ENCODE measurements around the gene NAP1L4. TPM values are rescaled to one million over a fixed set of nuclear protein-coding genes. Genes with fewer than 3 reads are reported as not detected.

NAP1L4 gene
- polyA plus RNA-seq, 1 donor, result 116 TPM

- Histone ChIP-seq H3K27me3 (ENCODE audit: control insufficient read depth, insufficient read depth, low read length) (peaks cover 13% of the 10 kb centered on the region), H3K27ac (ENCODE audit: low read length) (no peak overlapping the region), H3K36me3 (ENCODE audit: control insufficient read depth, insufficient read depth, low read length) (no peaks in the 10 kb centered on the region), H3K4me3 (ENCODE audit: low read length) (no peak overlapping the region), H3K9me3 (ENCODE audit: control insufficient read depth, low read depth, low read length) (no peaks in the 10 kb centered on the region), H3K4me1 (ENCODE audit: control insufficient read depth, insufficient read depth, low read length) (peaks cover 21% of the 10 kb centered on the region)
- peak in 1 of 2 donors; percentile 58 for DNase-seq
- WGBS (ENCODE audit: insufficient coverage, low lambda C conversion rate), result no CpG with 5 or more reads among the region's 3 CpGs
These were observed 69.5 kb downstream of the NAP1L4 start for GRCh38 chr11:2922655-2923054.

- H3K27me3 ChIP-seq (ENCODE audit: control insufficient read depth, insufficient read depth, low read length), result peaks cover 6% of the 10 kb centered on the region
- H3K4me1 ChIP-seq (ENCODE audit: control insufficient read depth, insufficient read depth, low read length), result peaks cover 18% of the 10 kb centered on the region
- H3K4me3 ChIP-seq (ENCODE audit: low read length), result no peak overlapping the region
- H3K36me3 ChIP-seq (ENCODE audit: control insufficient read depth, insufficient read depth, low read length), result no peaks in the 10 kb centered on the region
- no CpG with 5 or more reads among the region's 29 CpGs for WGBS (ENCODE audit: insufficient coverage, low lambda C conversion rate)
- H3K9me3 ChIP-seq (ENCODE audit: control insufficient read depth, low read depth, low read length), result no peaks in the 10 kb centered on the region
- no peak for DNase-seq
- no peak overlapping the region for H3K27ac ChIP-seq (ENCODE audit: low read length)
These were observed 70.2 kb downstream of the NAP1L4 start for GRCh38 chr11:2921742-2922493.

- no peaks in the 10 kb centered on the region for H3K9me3 ChIP-seq (ENCODE audit: control insufficient read depth, low read depth, low read length)
- peaks cover 18% of the 10 kb centered on the region for H3K4me1 ChIP-seq (ENCODE audit: control insufficient read depth, insufficient read depth, low read length)
- H3K4me3 ChIP-seq (ENCODE audit: low read length), result no peak overlapping the region
- no CpG with 5 or more reads among the region's 16 CpGs for WGBS (ENCODE audit: insufficient coverage, low lambda C conversion rate)
- no peak for DNase-seq
- H3K27me3 ChIP-seq (ENCODE audit: control insufficient read depth, insufficient read depth, low read length), result no peaks in the 10 kb centered on the region
- no peaks in the 10 kb centered on the region for H3K36me3 ChIP-seq (ENCODE audit: control insufficient read depth, insufficient read depth, low read length)
- H3K27ac ChIP-seq (ENCODE audit: low read length), result no peak overlapping the region
These were observed 70.9 kb downstream of the NAP1L4 start for GRCh38 chr11:2921261-2921660.

- Histone ChIP-seq H3K27ac (ENCODE audit: low read length) (no peak overlapping the region), H3K36me3 (ENCODE audit: control insufficient read depth, insufficient read depth, low read length) (no peaks in the 10 kb centered on the region)
These were observed 71.8 kb downstream of the NAP1L4 start for GRCh38 chr11:2920343-2920742.

GRCh38 chr11:2919837-2920236 lies 72.3 kb downstream of the NAP1L4 start:
- no peak for DNase-seq
- H3K4me1 ChIP-seq (ENCODE audit: control insufficient read depth, insufficient read depth, low read length), result peaks cover 13% of the 10 kb centered on the region
- H3K27me3 ChIP-seq (ENCODE audit: control insufficient read depth, insufficient read depth, low read length), result no peaks in the 10 kb centered on the region
- H3K4me3 ChIP-seq (ENCODE audit: low read length), result no peak overlapping the region
- no peaks in the 10 kb centered on the region for H3K9me3 ChIP-seq (ENCODE audit: control insufficient read depth, low read depth, low read length)
- WGBS (ENCODE audit: insufficient coverage, low lambda C conversion rate), result no CpG with 5 or more reads among the region's 13 CpGs
- H3K36me3 ChIP-seq (ENCODE audit: control insufficient read depth, insufficient read depth, low read length), result no peaks in the 10 kb centered on the region
- no peak overlapping the region for H3K27ac ChIP-seq (ENCODE audit: low read length)

More at GRCh38 chr11:2920343-2920742, 71.8 kb downstream of the NAP1L4 start:
- no peaks in the 10 kb centered on the region for H3K27me3 ChIP-seq (ENCODE audit: control insufficient read depth, insufficient read depth, low read length)
- DNase-seq, result no peak
- no peak overlapping the region for H3K4me3 ChIP-seq (ENCODE audit: low read length)
- no peaks in the 10 kb centered on the region for H3K9me3 ChIP-seq (ENCODE audit: control insufficient read depth, low read depth, low read length)
- WGBS (ENCODE audit: insufficient coverage, low lambda C conversion rate), result no CpG with 5 or more reads among the region's 12 CpGs
- peaks cover 18% of the 10 kb centered on the region for H3K4me1 ChIP-seq (ENCODE audit: control insufficient read depth, insufficient read depth, low read length)

- Histone ChIP-seq H3K36me3 (ENCODE audit: control insufficient read depth, insufficient read depth, low read length) (no peaks in the 10 kb centered on the region), H3K27ac (ENCODE audit: low read length) (no peak overlapping the region), H3K9me3 (ENCODE audit: control insufficient read depth, low read depth, low read length) (no peaks in the 10 kb centered on the region), H3K4me3 (ENCODE audit: low read length) (no peak overlapping the region), H3K4me1 (ENCODE audit: control insufficient read depth, insufficient read depth, low read length) (peaks cover 11% of the 10 kb centered on the region), H3K27me3 (ENCODE audit: control insufficient read depth, insufficient read depth, low read length) (no peaks in the 10 kb centered on the region)
- DNase-seq, result no peak
- no CpG with 5 or more reads among the region's 9 CpGs for WGBS (ENCODE audit: insufficient coverage, low lambda C conversion rate)
These were observed 72.9 kb downstream of the NAP1L4 start for GRCh38 chr11:2919188-2919587.

GRCh38 chr11:2917842-2918490 lies 74.2 kb downstream of the NAP1L4 start:
- H3K27me3 ChIP-seq (ENCODE audit: control insufficient read depth, insufficient read depth, low read length), result no peaks in the 10 kb centered on the region
- no CpG with 5 or more reads among the region's 25 CpGs for WGBS (ENCODE audit: insufficient coverage, low lambda C conversion rate)
- no peaks in the 10 kb centered on the region for H3K36me3 ChIP-seq (ENCODE audit: control insufficient read depth, insufficient read depth, low read length)
- H3K27ac ChIP-seq (ENCODE audit: low read length), result no peak overlapping the region
- no peaks in the 10 kb centered on the region for H3K9me3 ChIP-seq (ENCODE audit: control insufficient read depth, low read depth, low read length)
- no peak for DNase-seq
- H3K4me1 ChIP-seq (ENCODE audit: control insufficient read depth, insufficient read depth, low read length), result peaks cover 19% of the 10 kb centered on the region
- no peak overlapping the region for H3K4me3 ChIP-seq (ENCODE audit: low read length)

- H3K36me3 ChIP-seq (ENCODE audit: control insufficient read depth, insufficient read depth, low read length), result no peaks in the 10 kb centered on the region
- no peak for DNase-seq
- no CpG with 5 or more reads among the region's 16 CpGs for WGBS (ENCODE audit: insufficient coverage, low lambda C conversion rate)
- no peak overlapping the region for H3K27ac ChIP-seq (ENCODE audit: low read length)
- peaks cover 24% of the 10 kb centered on the region for H3K4me1 ChIP-seq (ENCODE audit: control insufficient read depth, insufficient read depth, low read length)
- H3K4me3 ChIP-seq (ENCODE audit: low read length), result no peak overlapping the region
- H3K9me3 ChIP-seq (ENCODE audit: control insufficient read depth, low read depth, low read length), result no peaks in the 10 kb centered on the region
- H3K27me3 ChIP-seq (ENCODE audit: control insufficient read depth, insufficient read depth, low read length), result no peaks in the 10 kb centered on the region
These were observed 75.1 kb downstream of the NAP1L4 start for GRCh38 chr11:2916892-2917645.

GRCh38 chr11:2916114-2916891 lies 75.8 kb downstream of the NAP1L4 start:
- H3K36me3 ChIP-seq (ENCODE audit: control insufficient read depth, insufficient read depth, low read length), result no peaks in the 10 kb centered on the region
- no CpG with 5 or more reads among the region's 20 CpGs for WGBS (ENCODE audit: insufficient coverage, low lambda C conversion rate)
- H3K4me3 ChIP-seq (ENCODE audit: low read length), result no peak overlapping the region
- H3K27me3 ChIP-seq (ENCODE audit: control insufficient read depth, insufficient read depth, low read length), result no peaks in the 10 kb centered on the region
- peaks cover 3% of the 10 kb centered on the region for H3K9me3 ChIP-seq (ENCODE audit: control insufficient read depth, low read depth, low read length)
- no peak for DNase-seq
- peaks cover 32% of the 10 kb centered on the region for H3K4me1 ChIP-seq (ENCODE audit: control insufficient read depth, insufficient read depth, low read length)
- H3K27ac ChIP-seq (ENCODE audit: low read length), result no peak overlapping the region

- DNase-seq, result no peak
These were observed 76.7 kb downstream of the NAP1L4 start for GRCh38 chr11:2915473-2915872.

More at GRCh38 chr11:2915473-2915872, 76.7 kb downstream of the NAP1L4 start:
- WGBS (ENCODE audit: insufficient coverage, low lambda C conversion rate), result no CpG with 5 or more reads among the region's 11 CpGs
- no peaks in the 10 kb centered on the region for H3K27me3 ChIP-seq (ENCODE audit: control insufficient read depth, insufficient read depth, low read length)
- peaks cover 4% of the 10 kb centered on the region for H3K9me3 ChIP-seq (ENCODE audit: control insufficient read depth, low read depth, low read length)
- H3K27ac ChIP-seq (ENCODE audit: low read length), result no peak overlapping the region
- H3K4me1 ChIP-seq (ENCODE audit: control insufficient read depth, insufficient read depth, low read length), result peaks cover 38% of the 10 kb centered on the region
- H3K4me3 ChIP-seq (ENCODE audit: low read length), result no peak overlapping the region
- H3K36me3 ChIP-seq (ENCODE audit: control insufficient read depth, insufficient read depth, low read length), result no peaks in the 10 kb centered on the region
